ENCODE measurements around the gene ZNF816. TPM values are rescaled to one million over a fixed set of nuclear protein-coding genes. Genes with fewer than 3 reads are reported as not detected.
A peak's percentile ranks its signal among the peaks of the same experiment; 100 is the strongest.

Gene ZNF816
- 10 to 100 TPM in 2 of 4 donors, 1 to 10 TPM in 2; 6.3 to 17.5 (median 12.2) TPM for total RNA-seq

- Histone ChIP-seq H3K4me3 (replicated peaks in 1 of 3) (peak within 1 kb of the TSS; percentile 14 to 61 (median 47)), H3K27ac (peak within 1 kb of the TSS; percentile 37 to 67 (median 44)), H3K36me3 (no peaks in the 10 kb centered on the region), H3K9me3 (no peaks in the 10 kb centered on the region), H3K27me3 (no peaks in the 10 kb centered on the region), H3K4me1 (peaks cover 8 to 12% of the 10 kb centered on the region in 2 donors)
- WGBS, 2 donors = 0 to 1% methylated on average over 36 to 41 of the region's 55 CpGs
- intact Hi-C loops (cut with DNase I) = no loop called here
- DNase-seq = peak; percentile 99
- no peak for TF ChIP-seq CTCF (IDR thresholded peaks at IDR 0.05)
- peak in 1 of 2 donors; percentile 78 for TF ChIP-seq POLR2A (IDR thresholded peaks at IDR 0.05)
These were observed at the start of gene ZNF816 for GRCh38 chr19:52962394-52963246. TSS of gene ZNF816 (minus strand) at chr19:52962881. CDS start at chr19:52956089, 6,792 bp downstream.

- H3K4me1 ChIP-seq = no peaks in the 10 kb centered on the region
- H3K9me3 ChIP-seq = no peaks in the 10 kb centered on the region
- DNase-seq = no peak
- no peak overlapping the region for H3K4me3 ChIP-seq (replicated peaks in 1 of 3)
- no peaks in the 10 kb centered on the region for H3K27me3 ChIP-seq
- no peaks in the 10 kb centered on the region for H3K36me3 ChIP-seq
- no peak for TF ChIP-seq CTCF (IDR thresholded peaks at IDR 0.05)
- no peak for TF ChIP-seq POLR2A (IDR thresholded peaks at IDR 0.05)
- 90 to 93% methylated on average over 6 of the region's 6 CpGs for WGBS, 2 donors
- intact Hi-C loops (cut with DNase I) = no loop called here
- H3K27ac ChIP-seq = no peak overlapping the region
These were observed 49.3 kb upstream of the ZNF816 start for GRCh38 chr19:53012006-53012405.

- Histone ChIP-seq H3K9me3 (no peaks in the 10 kb centered on the region), H3K4me3 (replicated peaks in 1 of 3) (no peak overlapping the region), H3K4me1 (no peaks in the 10 kb centered on the region), H3K36me3 (no peaks in the 10 kb centered on the region), H3K27ac (no peak overlapping the region), H3K27me3 (no peaks in the 10 kb centered on the region)
- DNase-seq = no peak
- intact Hi-C loops (cut with DNase I) = no loop called here
- WGBS, 2 donors = 45 to 52% methylated on average over 8 to 9 of the region's 9 CpGs
- TF ChIP-seq POLR2A (IDR thresholded peaks at IDR 0.05) (no peak), CTCF (IDR thresholded peaks at IDR 0.05) (no peak)
These were observed 47.8 kb upstream of the ZNF816 start for GRCh38 chr19:53010494-53010893.

- intact Hi-C loops (cut with DNase I) = no loop called here
- Histone ChIP-seq H3K4me1 (no peaks in the 10 kb centered on the region), H3K4me3 (replicated peaks in 1 of 3) (no peak overlapping the region), H3K27ac (no peak overlapping the region), H3K9me3 (no peaks in the 10 kb centered on the region), H3K27me3 (no peaks in the 10 kb centered on the region), H3K36me3 (no peaks in the 10 kb centered on the region)
- 64 to 73% methylated on average over 25 of the region's 25 CpGs for WGBS, 2 donors
- TF ChIP-seq POLR2A (IDR thresholded peaks at IDR 0.05) (no peak), CTCF (IDR thresholded peaks at IDR 0.05) (no peak)
- DNase-seq = no peak
These were observed 45.5 kb upstream of the ZNF816 start for GRCh38 chr19:53008061-53008778.

- Histone ChIP-seq H3K4me3 (replicated peaks in 1 of 3) (no peak overlapping the region), H3K27me3 (no peaks in the 10 kb centered on the region), H3K9me3 (no peaks in the 10 kb centered on the region), H3K27ac (no peak overlapping the region), H3K36me3 (no peaks in the 10 kb centered on the region), H3K4me1 (no peaks in the 10 kb centered on the region)
- WGBS, 2 donors = 48 to 56% methylated on average over 5 of the region's 5 CpGs
- intact Hi-C loops (cut with DNase I) = no loop called here
- no peak for TF ChIP-seq CTCF (IDR thresholded peaks at IDR 0.05)
- TF ChIP-seq POLR2A (IDR thresholded peaks at IDR 0.05) = no peak
- no peak for DNase-seq
These were observed 44.9 kb upstream of the ZNF816 start for GRCh38 chr19:53007606-53008005.
